GM12872 (cell line): Measurements from ENCODE around the gene CCR5AS.

Experiments
- TF ChIP-seq, protein P1 (sequence below): IDR thresholded peaks from 3 replicates; pipeline ENCODE4 v1.5.1; 2011; ENCODE audit warnings: low read depth, mild to moderate bottlenecking, low read length, moderate library complexity; ENCODE audit not compliant: insufficient read depth

CCR5AS gene

DNA sequence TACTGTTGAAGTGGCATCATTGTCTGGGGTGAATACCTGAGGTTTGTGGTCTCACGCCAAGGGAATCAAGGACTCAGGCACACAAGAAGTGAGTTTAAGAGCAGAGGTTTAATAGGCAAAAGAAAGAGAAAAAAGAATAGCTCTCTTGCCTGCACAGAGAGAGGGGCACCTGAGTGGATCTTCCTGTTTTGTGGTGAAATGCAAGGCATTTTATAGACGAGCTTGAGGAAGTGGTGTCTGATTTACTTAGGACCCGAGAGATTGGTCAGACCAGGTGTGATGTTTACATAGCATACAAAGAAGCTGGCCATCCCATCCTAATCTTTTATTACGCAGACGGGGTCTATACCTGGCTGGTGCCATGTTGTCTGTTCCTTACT is 22.9 kb downstream of the CCR5AS start:
- TF ChIP-seq, protein P1, sequence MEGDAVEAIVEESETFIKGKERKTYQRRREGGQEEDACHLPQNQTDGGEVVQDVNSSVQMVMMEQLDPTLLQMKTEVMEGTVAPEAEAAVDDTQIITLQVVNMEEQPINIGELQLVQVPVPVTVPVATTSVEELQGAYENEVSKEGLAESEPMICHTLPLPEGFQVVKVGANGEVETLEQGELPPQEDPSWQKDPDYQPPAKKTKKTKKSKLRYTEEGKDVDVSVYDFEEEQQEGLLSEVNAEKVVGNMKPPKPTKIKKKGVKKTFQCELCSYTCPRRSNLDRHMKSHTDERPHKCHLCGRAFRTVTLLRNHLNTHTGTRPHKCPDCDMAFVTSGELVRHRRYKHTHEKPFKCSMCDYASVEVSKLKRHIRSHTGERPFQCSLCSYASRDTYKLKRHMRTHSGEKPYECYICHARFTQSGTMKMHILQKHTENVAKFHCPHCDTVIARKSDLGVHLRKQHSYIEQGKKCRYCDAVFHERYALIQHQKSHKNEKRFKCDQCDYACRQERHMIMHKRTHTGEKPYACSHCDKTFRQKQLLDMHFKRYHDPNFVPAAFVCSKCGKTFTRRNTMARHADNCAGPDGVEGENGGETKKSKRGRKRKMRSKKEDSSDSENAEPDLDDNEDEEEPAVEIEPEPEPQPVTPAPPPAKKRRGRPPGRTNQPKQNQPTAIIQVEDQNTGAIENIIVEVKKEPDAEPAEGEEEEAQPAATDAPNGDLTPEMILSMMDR = no peak

DNA sequence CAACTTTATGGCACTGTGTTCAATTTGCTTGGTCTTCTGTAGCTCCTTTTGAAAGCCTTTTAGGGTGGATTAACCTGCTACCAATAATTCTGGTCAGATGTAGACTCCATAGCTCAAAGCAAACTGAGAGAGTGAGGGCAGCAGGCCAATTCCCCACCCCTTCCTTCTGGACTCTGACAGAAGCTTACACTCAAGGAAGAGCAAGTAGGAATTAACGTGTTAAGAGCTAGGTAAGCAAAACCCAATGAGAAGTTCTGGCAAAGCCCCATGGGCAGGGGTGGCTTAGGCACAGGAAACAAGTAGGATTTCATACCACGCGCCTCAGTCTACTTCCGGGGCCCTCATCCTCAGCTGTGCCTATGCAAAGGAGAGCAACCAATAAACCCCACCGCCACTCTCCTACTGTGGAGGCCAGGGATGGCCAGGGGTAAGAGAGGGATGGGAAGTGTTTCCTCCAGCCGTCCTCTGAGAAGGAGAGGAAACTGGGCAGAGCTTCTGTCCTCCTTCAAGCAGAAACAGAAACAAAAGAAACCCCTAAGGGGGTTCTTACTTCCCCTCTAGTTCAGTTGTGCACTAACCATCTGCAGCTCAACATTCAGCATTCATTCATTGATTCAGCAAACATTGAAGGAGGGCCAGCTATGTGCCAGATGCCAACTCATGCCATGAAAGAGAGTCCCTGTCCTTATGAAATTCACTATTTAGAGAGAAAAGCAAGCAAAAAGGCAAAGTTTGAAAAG is 23.5 kb downstream of the CCR5AS start:
- TF ChIP-seq, protein P1 = no peak

DNA sequence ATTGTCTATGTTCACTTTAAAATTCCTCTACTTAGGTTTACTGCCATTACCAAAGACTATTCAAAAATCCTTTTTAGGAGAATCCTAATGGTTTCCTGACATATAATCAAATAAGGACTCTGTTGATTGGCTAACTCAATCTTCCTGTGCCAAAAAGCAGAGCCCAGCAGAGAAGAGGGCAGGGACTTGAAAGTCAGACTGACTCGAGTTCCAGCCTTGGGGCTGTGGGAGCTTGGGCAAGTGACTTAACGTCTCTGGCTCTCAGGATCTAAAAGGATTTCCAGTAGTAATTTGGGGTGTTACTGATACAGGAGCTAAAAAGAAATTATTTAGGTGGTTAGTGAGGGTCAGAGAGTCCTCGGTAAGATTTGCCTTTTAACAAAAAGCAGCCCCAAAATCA is 25.2 kb downstream of the CCR5AS start:
- TF ChIP-seq, protein P1 = no peak

DNA sequence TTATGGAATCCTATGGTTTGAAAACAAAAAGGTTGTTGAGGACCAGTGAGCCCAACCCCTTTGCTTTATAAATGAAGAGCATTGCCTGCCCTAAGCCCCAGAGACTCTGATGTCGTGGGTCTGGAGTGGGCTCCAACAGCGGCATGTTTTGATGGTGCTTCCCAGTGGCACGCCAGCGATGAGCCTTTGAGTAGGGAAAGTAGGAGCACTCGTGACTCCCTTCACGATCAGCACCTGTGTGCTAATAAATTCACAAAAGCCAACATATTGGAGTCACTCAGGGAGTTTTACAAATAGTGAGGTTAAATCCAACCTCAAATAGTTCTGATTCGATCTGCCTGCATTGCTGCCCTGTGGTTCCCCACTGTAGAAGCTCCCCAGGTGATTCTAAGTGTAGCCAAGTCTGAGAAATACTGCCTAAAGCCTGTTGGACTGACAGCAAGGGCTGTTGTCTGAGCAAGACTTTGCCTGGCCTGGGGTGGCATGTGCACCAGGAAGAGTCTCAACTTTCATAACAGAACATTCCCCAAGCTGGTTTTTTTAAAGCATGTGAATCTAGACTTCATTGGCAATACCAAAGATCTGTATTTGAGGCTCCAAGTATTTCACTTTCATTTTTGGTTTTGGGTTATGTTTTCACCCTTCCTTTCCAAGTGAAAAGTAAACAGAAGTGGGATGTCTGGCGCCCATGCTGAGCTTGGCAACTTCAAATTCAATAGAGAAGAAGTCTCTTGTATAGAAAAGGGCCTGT is 26.2 kb downstream of the CCR5AS start:
- TF ChIP-seq, protein P1 = no peak

DNA sequence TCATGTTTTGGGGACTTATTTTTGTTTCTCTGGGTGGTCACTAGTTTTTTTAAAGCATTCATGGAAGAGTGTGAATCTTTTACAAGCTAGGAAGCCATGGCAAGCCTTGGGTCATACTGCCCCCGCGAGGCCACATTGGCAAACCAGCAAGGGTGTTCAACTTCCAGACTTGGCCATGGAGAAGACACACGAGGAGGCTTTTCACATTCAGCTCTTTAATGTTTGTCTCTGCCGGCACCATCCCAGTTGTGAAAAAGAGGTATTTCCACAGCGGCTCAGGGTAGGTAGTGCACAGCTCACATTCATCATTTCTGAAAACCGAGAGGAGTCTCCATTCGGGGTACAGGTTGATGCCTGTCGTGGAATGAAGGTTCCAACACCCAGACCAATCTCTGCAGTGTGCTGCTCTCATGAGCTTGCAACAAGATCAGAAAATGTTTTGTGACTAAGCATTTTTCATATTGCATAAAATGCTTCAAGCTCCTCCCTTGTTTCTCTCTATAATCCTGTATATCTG is 28.4 kb downstream of the CCR5AS start:
- TF ChIP-seq, protein P1 = peak; percentile 86

DNA sequence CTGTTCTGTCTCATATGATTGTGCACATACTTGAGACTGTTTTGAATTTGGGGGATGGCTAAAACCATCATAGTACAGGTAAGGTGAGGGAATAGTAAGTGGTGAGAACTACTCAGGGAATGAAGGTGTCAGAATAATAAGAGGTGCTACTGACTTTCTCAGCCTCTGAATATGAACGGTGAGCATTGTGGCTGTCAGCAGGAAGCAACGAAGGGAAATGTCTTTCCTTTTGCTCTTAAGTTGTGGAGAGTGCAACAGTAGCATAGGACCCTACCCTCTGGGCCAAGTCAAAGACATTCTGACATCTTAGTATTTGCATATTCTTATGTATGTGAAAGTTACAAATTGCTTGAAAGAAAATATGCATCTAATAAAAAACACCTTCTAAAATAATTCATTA is 31.1 kb downstream of the CCR5AS start:
- TF ChIP-seq, protein P1 = no peak

DNA sequence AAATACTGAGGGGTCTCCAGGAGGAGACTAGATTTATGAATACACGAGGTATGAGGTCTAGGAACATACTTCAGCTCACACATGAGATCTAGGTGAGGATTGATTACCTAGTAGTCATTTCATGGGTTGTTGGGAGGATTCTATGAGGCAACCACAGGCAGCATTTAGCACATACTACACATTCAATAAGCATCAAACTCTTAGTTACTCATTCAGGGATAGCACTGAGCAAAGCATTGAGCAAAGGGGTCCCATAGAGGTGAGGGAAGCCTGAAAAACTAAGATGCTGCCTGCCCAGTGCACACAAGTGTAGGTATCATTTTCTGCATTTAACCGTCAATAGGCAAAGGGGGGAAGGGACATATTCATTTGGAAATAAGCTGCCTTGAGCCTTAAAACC is 31.6 kb downstream of the CCR5AS start:
- TF ChIP-seq, protein P1 = no peak
